Measurements from ENCODE around the gene UTP20. TPM values are rescaled to one million over a fixed set of nuclear protein-coding genes. Genes with fewer than 3 reads are reported as not detected.

The UTP20 gene
- total RNA-seq = 16.0 and 19.3 TPM in 2 replicates

GRCh38 chr12:101280006-101280505, at the start of gene UTP20:
Gene UTP20, plus strand, starts transcription at chr12:101280105. Its CDS starts 178 bp downstream, at chr12:101280283.

DNA sequence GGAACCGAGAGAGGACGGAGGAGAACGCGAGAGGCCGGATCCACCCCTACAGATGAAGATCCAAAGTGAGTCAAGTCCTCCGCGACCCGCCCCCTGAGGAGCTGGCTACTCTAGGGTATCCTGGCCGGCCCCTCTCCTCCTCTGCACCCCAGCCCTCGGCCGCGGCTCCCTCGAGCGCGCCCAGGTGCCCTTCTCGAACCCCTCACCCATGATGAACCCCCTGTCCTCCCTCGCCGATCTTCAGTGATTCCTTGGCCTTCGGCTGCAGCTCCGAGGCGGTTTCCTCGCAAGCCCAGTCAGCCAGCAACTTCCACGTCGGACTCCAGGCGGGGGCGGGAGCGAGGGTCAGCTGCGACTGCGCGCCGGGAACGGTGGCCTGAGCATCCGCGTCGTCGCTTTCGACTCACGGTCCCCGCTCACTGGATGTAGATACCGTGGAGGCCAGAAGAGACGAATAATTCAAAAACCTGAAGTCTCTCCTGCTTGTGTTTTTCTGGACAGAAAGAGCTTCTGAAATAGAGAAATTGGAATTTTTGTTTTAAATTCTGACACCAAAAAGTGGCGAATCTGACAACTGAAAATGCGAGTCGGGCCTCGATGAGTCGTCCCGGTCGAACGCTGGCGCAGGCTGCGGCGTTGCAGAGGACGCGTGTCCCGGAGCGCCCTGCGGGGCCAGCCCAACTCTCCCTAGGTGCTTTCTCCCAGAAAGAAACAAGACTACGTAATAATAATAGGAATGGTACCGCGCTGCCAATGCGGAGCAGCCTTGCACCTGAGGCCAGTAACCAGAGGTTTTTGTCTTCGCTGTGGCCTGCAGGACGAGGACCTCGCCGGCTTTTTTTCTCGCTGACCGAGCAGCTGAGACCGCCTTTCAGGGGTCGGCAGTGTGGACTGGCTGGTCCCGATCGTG, 127.8 kb downstream of the UTP20 start, which contains the start of gene ARL1:
Gene ARL1, minus strand, starts transcription at position 337 of the 910 bp plus-strand sequence. Its CDS starts 127 bp downstream, at position 210.

Other genes with a start within 250 kb of the UTP20 start
- not detected in 2 replicates for gene SLC5A8, start 69.9 kb upstream of the UTP20 start, total RNA-seq
- gene ARL1, start 127.7 kb downstream of the UTP20 start, total RNA-seq = 84.0 and 110 TPM in 2 replicates
- not detected in 2 replicates for gene SPIC, start 195.2 kb downstream of the UTP20 start, total RNA-seq

Data from tracheal epithelial cell (primary cell).